ENCODE results near the gene FLCN. TPM values are rescaled to one million over a fixed set of nuclear protein-coding genes. Genes with fewer than 3 reads are reported as not detected.

FLCN gene
- total RNA-seq, 1 experiment from 2014 or later = 25.6 TPM

GRCh38 chr17:17243163-17243562 lies 6.2 kb upstream of the FLCN start:
- H3K4me1 Mint-ChIP-seq (ENCODE audit: insufficient read depth, unreplicated experiment) = no peaks in the 10 kb centered on the region
- POLR2A ChIA-PET = no interaction called here
- H3K27ac Mint-ChIP-seq (ENCODE audit: low read depth, unreplicated experiment) = no peak overlapping the region
- H3K9me3 Mint-ChIP-seq (ENCODE audit: unreplicated experiment) = no peaks in the 10 kb centered on the region
- no peak for DNase-seq (ENCODE audit: unreplicated experiment)
- no peak overlapping the region for H3K4me3 Mint-ChIP-seq (ENCODE audit: unreplicated experiment)
- no TSS peak for BruUV-seq (replicated peaks)
- TF ChIP-seq CTCF (IDR thresholded peaks at IDR 0.05; ENCODE audit: unreplicated experiment) = no peak
- H3K27me3 Mint-ChIP-seq (ENCODE audit: insufficient read depth, unreplicated experiment) = no peaks in the 10 kb centered on the region
- CTCF ChIA-PET = no interaction called here
- intact Hi-C loops (cut with micrococcal nuclease) = no loop called here
- peaks cover 37% of the 10 kb centered on the region for H3K36me3 Mint-ChIP-seq (ENCODE audit: insufficient read depth, unreplicated experiment)

GRCh38 chr17:17242246-17242645 lies 5.3 kb upstream of the FLCN start:
- Mint-ChIP-seq H3K27ac (ENCODE audit: low read depth, unreplicated experiment) (no peak overlapping the region), H3K9me3 (ENCODE audit: unreplicated experiment) (no peaks in the 10 kb centered on the region), H3K4me3 (ENCODE audit: unreplicated experiment) (no peak overlapping the region), H3K36me3 (ENCODE audit: insufficient read depth, unreplicated experiment) (peaks cover 34% of the 10 kb centered on the region), H3K4me1 (ENCODE audit: insufficient read depth, unreplicated experiment) (no peaks in the 10 kb centered on the region), H3K27me3 (ENCODE audit: insufficient read depth, unreplicated experiment) (no peaks in the 10 kb centered on the region)
- intact Hi-C loops (cut with micrococcal nuclease) = no loop called here
- no TSS peak for BruUV-seq (replicated peaks)
- no peak for TF ChIP-seq CTCF (IDR thresholded peaks at IDR 0.05; ENCODE audit: unreplicated experiment)
- ChIA-PET POLR2A (no interaction called here), CTCF (no interaction called here)
- DNase-seq (ENCODE audit: unreplicated experiment) = no peak

- H3K36me3 Mint-ChIP-seq (ENCODE audit: insufficient read depth, unreplicated experiment) = peaks cover 30% of the 10 kb centered on the region
- no peaks in the 10 kb centered on the region for H3K27me3 Mint-ChIP-seq (ENCODE audit: insufficient read depth, unreplicated experiment)
- no peak for DNase-seq (ENCODE audit: unreplicated experiment)
- ChIA-PET POLR2A (no interaction called here), CTCF (no interaction called here)
- H3K4me1 Mint-ChIP-seq (ENCODE audit: insufficient read depth, unreplicated experiment) = no peaks in the 10 kb centered on the region
- intact Hi-C loops (cut with micrococcal nuclease) = no loop called here
- no peak overlapping the region for H3K4me3 Mint-ChIP-seq (ENCODE audit: unreplicated experiment)
- H3K27ac Mint-ChIP-seq (ENCODE audit: low read depth, unreplicated experiment) = no peak overlapping the region
- no TSS peak for BruUV-seq (replicated peaks)
- no peaks in the 10 kb centered on the region for H3K9me3 Mint-ChIP-seq (ENCODE audit: unreplicated experiment)
- no peak for TF ChIP-seq CTCF (IDR thresholded peaks at IDR 0.05; ENCODE audit: unreplicated experiment)
Measured at GRCh38 chr17:17241656-17242055, 4.7 kb upstream of the FLCN start.

GRCh38 chr17:17239832-17240231 lies 2.9 kb upstream of the FLCN start:
- BruUV-seq (replicated peaks) = no TSS peak
- peaks cover 15% of the 10 kb centered on the region for H3K36me3 Mint-ChIP-seq (ENCODE audit: insufficient read depth, unreplicated experiment)
- H3K4me1 Mint-ChIP-seq (ENCODE audit: insufficient read depth, unreplicated experiment) = peaks cover 13% of the 10 kb centered on the region
- intact Hi-C loops (cut with micrococcal nuclease) = no loop called here
- ChIA-PET CTCF (no interaction called here), POLR2A (interaction anchor here (0.7 to 1.1 kb wide), 2 partner anchors 15 to 37 kb away, joined by 3 read pairs; no protein-coding TSS in a partner anchor)
- no peak overlapping the region for H3K4me3 Mint-ChIP-seq (ENCODE audit: unreplicated experiment)
- no peak overlapping the region for H3K27ac Mint-ChIP-seq (ENCODE audit: low read depth, unreplicated experiment)
- no peaks in the 10 kb centered on the region for H3K9me3 Mint-ChIP-seq (ENCODE audit: unreplicated experiment)
- TF ChIP-seq CTCF (IDR thresholded peaks at IDR 0.05; ENCODE audit: unreplicated experiment) = no peak
- H3K27me3 Mint-ChIP-seq (ENCODE audit: insufficient read depth, unreplicated experiment) = no peaks in the 10 kb centered on the region
- DNase-seq (ENCODE audit: unreplicated experiment) = no peak
